OCI-LY1 (cell line): ENCODE results near the gene THAP12.
"Not testable (repeated sequence)": the region's sequence is repeated elsewhere in the genome, so short reads cannot be mapped to it uniquely, and the experiment has no call there.

Experiments used
- H2AFZ ChIP-seq: fragments of 200-600 bp; sonication (generic), shearing (Covaris generic); 2 replicates; pipeline ENCODE4 v1.6.0; 2014; ENCODE audit warnings: antibody characterized with exemption, mild to moderate bottlenecking, low read length
- H3F3A ChIP-seq: fragments of 200-600 bp; sonication (generic), shearing (Covaris generic); 2 replicates; pipeline ENCODE4 v1.6.0; 2014; ENCODE audit warnings: mild to moderate bottlenecking, antibody characterized with exemption, low read length, moderate library complexity; ENCODE audit not compliant: insufficient read depth
- H3K27ac ChIP-seq: fragments of 200-600 bp; sonication (generic); 2 replicates; pipeline ENCODE4 v1.5.1; 2014; ENCODE audit warnings: low read length, mixed run types, mild to moderate bottlenecking, low read depth; ENCODE audit not compliant: poor library complexity, severe bottlenecking
- H3K27me3 ChIP-seq: fragments of 200-600 bp; sonication (generic); 2 replicates; pipeline ENCODE4 v1.6.0; 2014; ENCODE audit warnings: antibody characterized with exemption, mild to moderate bottlenecking, low read length, moderate library complexity; ENCODE audit not compliant: insufficient read depth
- H3K36me3 ChIP-seq: fragments of 200-600 bp; sonication (generic); 2 replicates; pipeline ENCODE4 v1.6.1; 2014; ENCODE audit warnings: mild to moderate bottlenecking, antibody characterized with exemption, low read length, moderate library complexity, mixed read lengths; ENCODE audit not compliant: insufficient read depth
- H3K4me1 ChIP-seq: fragments of 200-600 bp; sonication (generic); 2 replicates; pipeline ENCODE4 v1.5.1; 2014; ENCODE audit warnings: mild to moderate bottlenecking, low read length, moderate library complexity; ENCODE audit not compliant: insufficient read depth, severe bottlenecking
- H3K4me2 ChIP-seq: fragments of 200-600 bp; sonication (generic), shearing (Covaris generic); 2 replicates; pipeline ENCODE4 v1.6.1; 2014; ENCODE audit warnings: low read length
- H3K4me3 ChIP-seq: fragments of 200-600 bp; sonication (generic); 2 replicates; pipeline ENCODE4 v1.5.1; 2014; ENCODE audit warnings: low read length, low read depth, mild to moderate bottlenecking, mixed read lengths; ENCODE audit not compliant: poor library complexity, severe bottlenecking
- H3K79me2 ChIP-seq: fragments of 200-600 bp; shearing (Covaris generic); 2 replicates; pipeline ENCODE4 v1.6.1; 2016; ENCODE audit warnings: mixed run types, low read length, mixed read lengths; ENCODE audit not compliant: insufficient read depth
- H3K9ac ChIP-seq: fragments of 200-600 bp; sonication (generic), shearing (Covaris generic); 2 replicates; pipeline ENCODE4 v1.6.1; 2014; ENCODE audit warnings: mild to moderate bottlenecking, low read length, mixed read lengths
- H3K9me2 ChIP-seq: fragments of 200-600 bp; sonication (generic), shearing (Covaris generic); 2 replicates; pipeline ENCODE4 v1.6.1; 2014; ENCODE audit warnings: low read depth, mild to moderate bottlenecking, low read length, mixed read lengths
- H3K9me3 ChIP-seq: fragments of 200-600 bp; shearing (Covaris generic); 2 replicates; pipeline ENCODE4 v1.6.1; 2014; ENCODE audit warnings: low read length, mixed read lengths
- H4K20me1 ChIP-seq: fragments of 200-600 bp; sonication (generic), shearing (Covaris generic); 2 replicates; pipeline ENCODE4 v1.6.0; 2016; ENCODE audit warnings: mild to moderate bottlenecking, low read length; ENCODE audit not compliant: insufficient read depth
- CTCF ChIP-seq: fragments of 200-600 bp; sonication (generic), shearing (Covaris generic); IDR thresholded peaks from 2 replicates; pipeline ENCODE4 v1.5.1; 2017; ENCODE audit warnings: mild to moderate bottlenecking, antibody characterized with exemption, low read length, moderate library complexity, mixed read lengths
- EZH2 ChIP-seq: fragments of 200-600 bp; sonication (generic), shearing (Covaris generic); IDR thresholded peaks from 2 replicates; pipeline ENCODE4 v1.8.0; 2017; ENCODE audit warnings: borderline replicate concordance, mixed run types, mild to moderate bottlenecking, antibody characterized with exemption, low read length, moderate library complexity, mixed read lengths

THAP12 gene

GRCh38 chr11:76320929-76321328 lies 60.0 kb downstream of the THAP12 start:
- Histone ChIP-seq H3K4me1 (no peaks in the 10 kb centered on the region), H3K9ac (no peak overlapping the region), H3K79me2 (no peaks in the 10 kb centered on the region), H3K4me2 (no peak overlapping the region), H3F3A (no peaks in the 10 kb centered on the region), H3K4me3 (no peak overlapping the region), H4K20me1 (no peaks in the 10 kb centered on the region), H3K27ac (no peak overlapping the region), H3K9me3 (no peaks in the 10 kb centered on the region), H3K27me3 (no peaks in the 10 kb centered on the region; the same call in 1 of the 2 replicates), H3K9me2 (no peaks in the 10 kb centered on the region), H2AFZ (no peak overlapping the region), H3K36me3 (no peaks in the 10 kb centered on the region)
- TF ChIP-seq EZH2 (no peak), CTCF (no peak)

GRCh38 chr11:76319798-76320197 lies 61.1 kb downstream of the THAP12 start:
- not testable (repeated sequence) for H3K9ac ChIP-seq, H3K27ac ChIP-seq, H3K27me3 ChIP-seq, H4K20me1 ChIP-seq, H2AFZ ChIP-seq, H3K4me1 ChIP-seq, H3K79me2 ChIP-seq, H3K4me2 ChIP-seq, H3K4me3 ChIP-seq, H3F3A ChIP-seq, H3K9me2 ChIP-seq, H3K9me3 ChIP-seq, H3K36me3 ChIP-seq

- peak; percentile 94 for TF ChIP-seq CTCF
- no peak for TF ChIP-seq EZH2
- Histone ChIP-seq H2AFZ (no peak overlapping the region), H3K9ac (no peak overlapping the region), H3F3A (no peaks in the 10 kb centered on the region), H3K27ac (no peak overlapping the region), H4K20me1 (no peaks in the 10 kb centered on the region), H3K4me3 (no peak overlapping the region), H3K9me3 (no peaks in the 10 kb centered on the region), H3K4me2 (no peak overlapping the region), H3K36me3 (no peaks in the 10 kb centered on the region), H3K79me2 (no peaks in the 10 kb centered on the region), H3K9me2 (no peaks in the 10 kb centered on the region), H3K27me3 (peaks cover 5% of the 10 kb centered on the region; the same call in 1 of the 2 replicates), H3K4me1 (no peaks in the 10 kb centered on the region)
Measured at GRCh38 chr11:76318744-76319384, 62.1 kb downstream of the THAP12 start.

GRCh38 chr11:76317296-76317695 lies 63.6 kb downstream of the THAP12 start:
- Histone ChIP-seq H2AFZ (no peak overlapping the region), H3K36me3 (no peaks in the 10 kb centered on the region), H3K27me3 (peaks cover 12% of the 10 kb centered on the region; the same call in 1 of the 2 replicates), H3K4me1 (no peaks in the 10 kb centered on the region), H3K9ac (no peak overlapping the region), H3K4me3 (no peak overlapping the region), H3K4me2 (no peak overlapping the region), H4K20me1 (no peaks in the 10 kb centered on the region), H3K9me3 (no peaks in the 10 kb centered on the region), H3K27ac (no peak overlapping the region), H3F3A (no peaks in the 10 kb centered on the region), H3K79me2 (no peaks in the 10 kb centered on the region), H3K9me2 (no peaks in the 10 kb centered on the region)
- TF ChIP-seq EZH2 (no peak), CTCF (no peak)
